Left ventricle myocardium inferior (tissue), 1 donor: ENCODE results near the gene ANAPC2. TPM values are rescaled to one million over a fixed set of nuclear protein-coding genes. Genes with fewer than 3 reads are reported as not detected.
A peak's percentile ranks its signal among the peaks of the same experiment; 100 is the strongest.

Experiments used
- DNase-seq: peaks from one replicate; pipeline ENCODE4 v3.0.0-alpha.2; 2020
- H3K27ac ChIP-seq: fragments of 200-600 bp; replicated peaks from 2 replicates; pipeline ENCODE4 v1.8.0; 2021
- H3K27me3 ChIP-seq: fragments of 200-600 bp; 2 replicates; pipeline ENCODE4 v1.8.0; 2021; ENCODE audit warnings: low read depth
- H3K36me3 ChIP-seq: fragments of 200-600 bp; 2 replicates; pipeline ENCODE4 v1.8.0; 2021
- H3K4me1 ChIP-seq: fragments of 200-600 bp; 2 replicates; pipeline ENCODE4 v1.8.0; 2021
- H3K4me3 ChIP-seq: fragments of 200-600 bp; 2 replicates; pipeline ENCODE4 v1.8.0; 2021; ENCODE audit warnings: mild to moderate bottlenecking, moderate library complexity
- H3K9me3 ChIP-seq: fragments of 200-600 bp; replicated peaks from 2 replicates; pipeline ENCODE4 v1.8.0; 2021
- CTCF ChIP-seq: fragments of 200-600 bp; IDR thresholded peaks from 2 replicates; pipeline ENCODE4 v1.8.0; 2021; ENCODE audit warnings: antibody characterized with exemption, mild to moderate bottlenecking, borderline replicate concordance
- intact Hi-C: fragments of 100-400 bp; cut with micrococcal nuclease; formaldehyde crosslinking; loops from one replicate; pipeline ENCODE4 v1.11.0; 2022
- total RNA-seq: library from RNA; stranded (reverse); fragmentation: NEBNext Ultra II Directional; extraction: Animal tissue kit (Norgen Biotek cat#: 25700); gene quantifications from one replicate; pipeline ENCODE4 v1.2.1, GENCODE V29; 2021
- donor health status: DM: no; HTN: yes; CAD: no; lungs with severe emphysema.

ANAPC2 gene
- total RNA-seq, 1 donor from 2014 or later = 34.7 TPM

GRCh38 chr9:137130176-137130755, 58.1 kb downstream of the ANAPC2 start:
- no peak for DNase-seq
- Histone ChIP-seq H3K4me3 (peak overlapping the region; percentile 81), H3K27me3 (peaks cover 31% of the 10 kb centered on the region), H3K27ac (peak overlapping the region; percentile 86), H3K4me1 (peaks cover 44% of the 10 kb centered on the region), H3K9me3 (peaks cover 9% of the 10 kb centered on the region), H3K36me3 (no peaks in the 10 kb centered on the region)
- intact Hi-C loops = no loop called here
- no peak for TF ChIP-seq CTCF

- intact Hi-C loops = no loop called here
- TF ChIP-seq CTCF = no peak
- Histone ChIP-seq H3K27ac (peak overlapping the region; percentile 86), H3K36me3 (no peaks in the 10 kb centered on the region), H3K27me3 (peaks cover 24% of the 10 kb centered on the region), H3K4me3 (peak overlapping the region; percentile 81), H3K9me3 (peaks cover 9% of the 10 kb centered on the region), H3K4me1 (peaks cover 44% of the 10 kb centered on the region)
- DNase-seq = peak; percentile 90
Measured at GRCh38 chr9:137129456-137130175, 58.7 kb downstream of the ANAPC2 start.

- H3K27ac ChIP-seq = peak overlapping the region; percentile 86
- peaks cover 9% of the 10 kb centered on the region for H3K9me3 ChIP-seq
- DNase-seq = no peak
- no peaks in the 10 kb centered on the region for H3K36me3 ChIP-seq
- H3K4me1 ChIP-seq = peaks cover 44% of the 10 kb centered on the region
- peak overlapping the region; percentile 81 for H3K4me3 ChIP-seq
- peaks cover 18% of the 10 kb centered on the region for H3K27me3 ChIP-seq
- no peak for TF ChIP-seq CTCF
- intact Hi-C loops = no loop called here
Measured at GRCh38 chr9:137128862-137129455, 59.4 kb downstream of the ANAPC2 start.

- H3K9me3 ChIP-seq = peaks cover 9% of the 10 kb centered on the region
- peaks cover 11% of the 10 kb centered on the region for H3K27me3 ChIP-seq
- H3K27ac ChIP-seq = peak overlapping the region; percentile 86
- no peaks in the 10 kb centered on the region for H3K36me3 ChIP-seq
- no peak for DNase-seq
- TF ChIP-seq CTCF = no peak
- intact Hi-C loops = no loop called here
- H3K4me1 ChIP-seq = peaks cover 44% of the 10 kb centered on the region
- peak overlapping the region; percentile 81 for H3K4me3 ChIP-seq
Measured at GRCh38 chr9:137128158-137128861, 60.0 kb downstream of the ANAPC2 start.

GRCh38 chr9:137127301-137128157, 60.8 kb downstream of the ANAPC2 start:
- H3K36me3 ChIP-seq = no peaks in the 10 kb centered on the region
- no peak for TF ChIP-seq CTCF
- peak overlapping the region; percentile 86 for H3K27ac ChIP-seq
- H3K9me3 ChIP-seq = peaks cover 9% of the 10 kb centered on the region
- H3K27me3 ChIP-seq = peaks cover 5% of the 10 kb centered on the region
- H3K4me3 ChIP-seq = peak overlapping the region; percentile 81
- DNase-seq = no peak
- peaks cover 44% of the 10 kb centered on the region for H3K4me1 ChIP-seq
- intact Hi-C loops = no loop called here
